GM10266 (cell line): Measurements from ENCODE around the gene TNP2.

ENCODE experiments used
- DNase-seq: peaks from one replicate; pipeline ENCODE4 v3.0.0; 2012; ENCODE audit errors: extremely low spot score
- CTCF ChIP-seq: IDR thresholded peaks from 2 replicates; pipeline ENCODE4 v1.5.1; 2012; ENCODE audit warnings: mild to moderate bottlenecking, low read depth; ENCODE audit not compliant: control insufficient read depth, insufficient read depth; ENCODE audit errors: missing control alignments

TNP2 gene

GRCh38 chr16:11274964-11275363 lies 5.8 kb upstream of the TNP2 start:
- DNase-seq, result no peak
- TF ChIP-seq CTCF, result no peak

GRCh38 chr16:11273721-11274324 lies 4.7 kb upstream of the TNP2 start:
- DNase-seq, result no peak
- TF ChIP-seq CTCF, result no peak

DNA sequence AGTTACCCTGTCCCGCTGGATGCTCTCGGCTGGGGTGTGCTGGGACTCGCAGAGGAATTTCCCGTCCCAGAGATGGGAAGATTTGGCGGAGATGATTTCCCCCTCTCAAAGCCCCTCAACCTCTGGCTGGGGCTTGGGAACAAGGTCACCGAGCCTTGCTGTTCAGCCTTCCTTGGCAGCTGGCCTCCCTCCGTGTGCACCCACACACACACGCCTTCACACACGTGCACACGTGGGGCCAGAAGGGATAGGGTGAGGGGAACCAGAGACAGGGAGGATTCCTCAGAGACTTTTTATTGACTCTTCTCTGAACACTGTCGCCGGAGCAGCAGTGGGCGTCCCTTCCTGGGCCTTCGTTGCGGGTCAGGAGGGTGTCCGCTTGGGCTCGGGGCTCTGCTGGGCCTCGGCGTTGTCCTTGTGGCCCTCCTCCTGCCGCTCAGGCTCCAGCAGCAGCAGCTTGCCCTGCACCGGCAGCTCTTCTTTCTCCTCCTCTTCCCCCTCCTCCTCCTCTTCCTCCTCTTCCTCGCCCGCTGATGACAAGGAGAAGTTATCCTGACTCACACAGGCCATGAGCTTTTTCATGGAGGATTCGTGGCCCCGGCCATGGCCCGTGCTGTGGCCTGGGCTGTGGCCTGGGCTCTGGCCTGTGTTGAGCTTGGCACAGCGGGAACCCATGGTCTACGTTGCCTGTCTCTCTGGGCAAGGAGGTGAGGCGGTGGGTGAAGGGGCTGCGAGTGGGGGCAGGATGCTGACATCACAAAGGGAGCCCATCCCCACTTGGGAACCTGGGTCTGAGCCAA lies 4.0 kb upstream of the TNP2 start, which contains the start of gene PRM3:
TSS of gene PRM3 (minus strand) at position 709 of the 800 bp plus-strand sequence. CDS start at position 675, 34 bp downstream.
- no peak for TF ChIP-seq CTCF
- DNase-seq, result no peak

DNA sequence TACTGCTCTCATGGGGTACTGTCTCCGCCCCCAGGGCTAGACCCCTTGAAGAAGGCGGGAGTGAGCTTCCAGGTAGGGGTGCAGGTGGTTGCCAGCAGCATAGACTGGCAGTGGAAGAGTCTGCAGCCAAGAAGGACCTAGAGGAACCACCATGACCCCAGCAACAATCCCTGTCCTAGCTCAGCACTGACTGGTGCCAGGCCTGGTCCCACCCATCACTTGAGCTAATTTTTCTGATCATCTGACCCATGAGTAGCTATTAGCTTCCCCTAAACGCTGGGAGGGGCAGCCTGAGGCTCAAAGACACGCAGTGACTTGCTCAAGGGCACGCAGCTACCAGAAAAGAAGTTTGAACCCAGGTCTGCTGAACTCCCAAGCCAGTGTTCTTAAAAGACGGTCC lies 3.4 kb upstream of the TNP2 start:
- no peak for TF ChIP-seq CTCF
- no peak for DNase-seq

DNA sequence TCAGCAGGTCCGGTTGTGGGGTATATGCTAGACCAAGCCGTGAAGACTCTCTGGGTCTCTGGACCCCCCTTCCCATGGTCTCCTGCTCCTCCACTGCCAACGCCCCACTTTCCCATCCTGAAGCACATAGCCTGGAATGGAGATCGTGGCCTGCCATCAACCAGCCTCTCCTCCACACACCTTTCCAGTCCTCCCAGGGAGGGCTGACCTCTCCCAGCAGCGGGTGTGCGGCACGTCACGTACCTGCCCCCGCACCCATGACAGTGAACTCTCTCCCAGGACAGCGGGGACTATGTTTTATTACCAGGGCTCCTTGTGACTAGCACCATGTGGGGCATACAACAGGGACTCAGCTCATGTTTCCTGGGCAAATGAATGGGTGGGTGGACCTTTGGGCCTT lies 2.5 kb upstream of the TNP2 start:
- no peak for DNase-seq
- no peak for TF ChIP-seq CTCF

- DNase-seq, result no peak
- TF ChIP-seq CTCF, result no peak
Measured at GRCh38 chr16:11270602-11271162, 1.6 kb upstream of the TNP2 start.

GRCh38 chr16:11265124-11265523 lies 4.0 kb downstream of the TNP2 start:
- no peak for DNase-seq
- no peak for TF ChIP-seq CTCF
